ENCODE results near the gene TMIGD2.
"Not testable (repeated sequence)": the region's sequence is repeated elsewhere in the genome, so short reads cannot be mapped to it uniquely, and the experiment has no call there.

Gene TMIGD2

GRCh38 chr19:4266253-4267000, 35.8 kb downstream of the TMIGD2 start:
- FAIRE-seq, result no peak

GRCh38 chr19:4264812-4265211, 37.4 kb downstream of the TMIGD2 start:
- FAIRE-seq, result no peak

GRCh38 chr19:4260613-4261191, 41.5 kb downstream of the TMIGD2 start:
- FAIRE-seq, result no peak

GRCh38 chr19:4258181-4258580, 44.0 kb downstream of the TMIGD2 start:
- FAIRE-seq, result no peak

GRCh38 chr19:4257025-4257424, 45.2 kb downstream of the TMIGD2 start:
- FAIRE-seq, result no peak

- no peak for FAIRE-seq
These were observed 45.6 kb downstream of the TMIGD2 start for GRCh38 chr19:4256563-4256962.

GRCh38 chr19:4246767-4247593, 55.2 kb downstream of the TMIGD2 start, which contains the start of gene YJU2:
Gene YJU2 (plus strand): TSS chr19:4247080. CDS start chr19:4247147, 67 bp downstream.
- FAIRE-seq, result peak; percentile 93

- FAIRE-seq, result not testable (repeated sequence)
These were observed 56.3 kb downstream of the TMIGD2 start for GRCh38 chr19:4245938-4246337.

Data from A204.1 (cell line).